C4-2B (cell line): Measurements from ENCODE around the gene TOP2B.

Source experiments
- ZFX ChIP-seq: fragments of 450-650 bp; IDR thresholded peaks from 2 replicates; pipeline ENCODE4 v1.6.1; 2017
- TF ChIP-seq, protein P1 (sequence below): fragments of 450-650 bp; conservative IDR thresholded peaks from 2 replicates; pipeline ENCODE4 v1.5.1; 2017; ENCODE audit warnings: mild to moderate bottlenecking

GRCh38 chr3:25690768-25691533, 26.2 kb upstream of the TOP2B start:
- TF ChIP-seq, protein P1, sequence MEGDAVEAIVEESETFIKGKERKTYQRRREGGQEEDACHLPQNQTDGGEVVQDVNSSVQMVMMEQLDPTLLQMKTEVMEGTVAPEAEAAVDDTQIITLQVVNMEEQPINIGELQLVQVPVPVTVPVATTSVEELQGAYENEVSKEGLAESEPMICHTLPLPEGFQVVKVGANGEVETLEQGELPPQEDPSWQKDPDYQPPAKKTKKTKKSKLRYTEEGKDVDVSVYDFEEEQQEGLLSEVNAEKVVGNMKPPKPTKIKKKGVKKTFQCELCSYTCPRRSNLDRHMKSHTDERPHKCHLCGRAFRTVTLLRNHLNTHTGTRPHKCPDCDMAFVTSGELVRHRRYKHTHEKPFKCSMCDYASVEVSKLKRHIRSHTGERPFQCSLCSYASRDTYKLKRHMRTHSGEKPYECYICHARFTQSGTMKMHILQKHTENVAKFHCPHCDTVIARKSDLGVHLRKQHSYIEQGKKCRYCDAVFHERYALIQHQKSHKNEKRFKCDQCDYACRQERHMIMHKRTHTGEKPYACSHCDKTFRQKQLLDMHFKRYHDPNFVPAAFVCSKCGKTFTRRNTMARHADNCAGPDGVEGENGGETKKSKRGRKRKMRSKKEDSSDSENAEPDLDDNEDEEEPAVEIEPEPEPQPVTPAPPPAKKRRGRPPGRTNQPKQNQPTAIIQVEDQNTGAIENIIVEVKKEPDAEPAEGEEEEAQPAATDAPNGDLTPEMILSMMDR: no peak
- TF ChIP-seq ZFX: no peak
